GM12865 (cell line): ENCODE measurements around the gene KCNIP4.

Source experiments
- DNase-seq: peaks from one replicate; pipeline ENCODE4 v3.0.0; 2010; ENCODE audit warnings: low read depth
- H3K4me3 ChIP-seq: 2 replicates; pipeline ENCODE4 v1.5.1; 2011; ENCODE audit warnings: mild to moderate bottlenecking, low read depth, low read length, control low read depth
- CTCF ChIP-seq: IDR thresholded peaks from 2 replicates; pipeline ENCODE4 v1.5.1; 2011; ENCODE audit warnings: low read length, control low read depth, low read depth, inconsistent platforms; ENCODE audit not compliant: insufficient read depth; ENCODE audit errors: missing control alignments

KCNIP4 gene

DNA sequence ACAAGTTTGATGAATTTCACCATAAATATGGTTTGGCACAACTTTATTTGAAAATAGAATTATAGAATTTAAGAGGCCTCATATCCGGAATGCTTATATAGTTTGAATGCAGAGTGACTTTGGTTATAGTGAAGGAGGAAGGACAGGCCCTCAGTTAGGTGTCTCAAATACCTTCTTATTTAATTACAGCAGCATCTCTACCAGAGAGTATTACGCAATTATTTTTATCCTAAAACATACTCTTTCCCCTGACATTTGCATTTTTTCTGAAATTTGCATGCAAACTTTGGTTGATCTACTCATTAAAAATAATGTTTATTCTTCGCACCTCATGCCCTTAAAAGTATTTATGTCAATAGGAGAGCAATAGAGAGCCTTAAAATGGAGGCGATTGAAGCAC, 942.9 kb downstream of the KCNIP4 start:
- H3K4me3 ChIP-seq: no peak overlapping the region
- no peak for TF ChIP-seq CTCF

DNA sequence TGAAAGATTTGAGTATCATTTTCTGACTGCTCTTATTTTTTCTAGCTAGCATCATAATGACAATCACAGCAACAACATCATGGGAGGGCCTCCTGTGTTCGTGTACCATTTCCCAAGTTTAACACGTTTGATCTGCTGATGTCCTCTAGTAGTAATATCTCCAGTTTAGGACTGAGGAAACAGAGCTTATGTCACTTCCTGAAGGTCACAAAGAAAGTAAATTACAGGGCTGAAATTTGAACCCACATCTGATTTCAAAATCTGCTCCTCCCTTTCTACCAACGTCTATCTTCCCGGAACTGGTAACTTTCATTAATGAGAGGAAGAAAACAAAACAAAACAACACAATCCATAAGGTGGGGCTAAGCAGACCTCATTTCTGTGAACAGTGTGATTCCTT, 945.6 kb downstream of the KCNIP4 start:
- DNase-seq: no peak
- no peak for TF ChIP-seq CTCF
- H3K4me3 ChIP-seq: no peak overlapping the region

More for the DNA sequence above, 942.9 kb downstream of the KCNIP4 start:
- DNase-seq: no peak

DNA sequence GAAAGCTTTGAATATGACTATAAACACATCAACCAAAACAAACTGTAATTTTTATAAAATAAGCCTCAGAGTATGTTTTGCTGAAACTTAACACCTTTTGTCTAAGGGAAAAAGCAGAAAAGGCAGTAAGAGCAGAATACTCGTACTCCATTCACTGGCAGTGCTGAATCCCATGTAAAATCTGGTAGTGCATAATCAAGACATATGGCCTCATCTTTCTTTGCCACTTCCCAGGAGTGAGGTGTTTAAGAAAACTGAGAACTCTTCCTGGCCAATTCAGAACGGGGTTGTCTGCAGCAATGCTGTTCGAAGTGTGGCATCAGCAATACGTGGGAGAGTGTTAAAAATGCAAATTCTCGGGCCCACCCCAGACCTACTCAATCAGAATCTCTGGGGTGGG, 946.3 kb downstream of the KCNIP4 start:
- H3K4me3 ChIP-seq: no peak overlapping the region
- TF ChIP-seq CTCF: no peak

GRCh38 chr4:21001490-21001889, 947.1 kb downstream of the KCNIP4 start:
- H3K4me3 ChIP-seq: no peak overlapping the region
- TF ChIP-seq CTCF: no peak
- no peak for DNase-seq

More for the DNA sequence above, 946.3 kb downstream of the KCNIP4 start:
- DNase-seq: no peak

DNA sequence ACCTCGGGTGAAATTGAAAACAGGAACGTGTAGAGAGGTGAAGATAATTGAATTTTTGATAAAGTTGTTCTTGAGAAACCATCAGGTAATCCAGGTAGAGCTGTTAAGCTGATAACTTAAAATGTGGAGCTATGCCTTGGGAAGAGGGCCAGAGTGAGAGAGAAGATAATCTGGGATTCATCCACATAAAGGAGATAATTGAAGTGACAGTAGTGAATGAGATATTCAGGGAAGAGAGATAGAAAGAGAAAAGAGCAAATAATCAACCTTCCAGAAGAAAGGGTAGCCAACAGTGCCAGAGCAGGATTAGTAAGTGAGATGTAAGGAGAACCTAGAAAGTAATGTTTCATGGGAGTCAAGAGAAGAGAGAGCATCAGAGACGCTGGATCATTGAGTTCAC, 950.7 kb downstream of the KCNIP4 start:
- no peak for DNase-seq
- no peak for TF ChIP-seq CTCF
- no peak overlapping the region for H3K4me3 ChIP-seq

DNA sequence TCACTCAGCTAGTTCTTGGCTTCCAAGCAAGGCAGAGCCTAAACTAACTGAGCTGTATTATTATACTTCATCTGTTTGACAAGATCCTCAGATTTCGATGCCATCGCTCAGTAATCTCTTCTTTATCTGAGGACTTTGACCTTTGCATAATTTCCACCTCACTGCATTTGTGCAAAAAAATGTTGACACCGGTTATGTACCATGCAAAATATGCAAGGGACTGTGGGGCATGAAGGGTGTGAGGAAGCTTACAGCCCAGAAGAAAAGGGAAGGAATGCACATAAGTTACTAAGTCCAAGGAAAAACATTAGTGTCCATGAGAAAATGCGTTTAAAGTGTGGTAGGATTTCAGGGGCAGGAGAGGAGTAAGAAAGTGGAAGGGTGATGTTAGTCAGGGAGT, 953.0 kb downstream of the KCNIP4 start:
- TF ChIP-seq CTCF: no peak
- DNase-seq: no peak

DNA sequence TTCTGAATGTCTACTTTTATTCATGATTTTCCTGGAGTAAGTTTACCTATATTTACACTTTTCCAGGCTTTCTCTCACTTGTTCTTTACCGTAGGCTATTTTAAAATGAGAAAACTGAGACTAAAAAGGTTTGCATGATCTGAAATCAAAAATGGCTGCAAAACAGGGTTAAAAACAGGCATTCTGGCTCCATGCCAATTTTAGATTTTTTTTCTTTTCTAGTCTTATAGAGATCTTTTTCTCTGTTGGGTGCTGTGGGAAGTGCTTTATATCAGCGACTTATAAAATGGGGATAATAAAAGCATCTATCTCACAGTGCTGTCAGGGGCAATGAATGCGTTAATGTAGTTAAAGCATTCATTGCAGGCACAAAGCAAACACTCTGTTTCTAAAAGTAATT, 953.6 kb downstream of the KCNIP4 start:
- TF ChIP-seq CTCF: no peak
- no peak overlapping the region for H3K4me3 ChIP-seq

More for the DNA sequence above, 953.0 kb downstream of the KCNIP4 start:
- no peak overlapping the region for H3K4me3 ChIP-seq

More for the DNA sequence above, 953.6 kb downstream of the KCNIP4 start:
- DNase-seq: no peak
